NT2/D1 (cell line): ENCODE results near the gene CHD5.
"Not testable (repeated sequence)": the region's sequence is repeated elsewhere in the genome, so short reads cannot be mapped to it uniquely, and the experiment has no call there.

Experiments
- SUZ12 ChIP-seq: IDR thresholded peaks from 2 replicates; pipeline ENCODE4 v1.6.1; 2011; ENCODE audit not compliant: insufficient read length, insufficient read depth; ENCODE audit errors: extremely low read depth
- YY1 ChIP-seq: IDR thresholded peaks from 2 replicates; pipeline ENCODE4 v1.6.1; 2011; ENCODE audit not compliant: insufficient read length, insufficient read depth

DNA sequence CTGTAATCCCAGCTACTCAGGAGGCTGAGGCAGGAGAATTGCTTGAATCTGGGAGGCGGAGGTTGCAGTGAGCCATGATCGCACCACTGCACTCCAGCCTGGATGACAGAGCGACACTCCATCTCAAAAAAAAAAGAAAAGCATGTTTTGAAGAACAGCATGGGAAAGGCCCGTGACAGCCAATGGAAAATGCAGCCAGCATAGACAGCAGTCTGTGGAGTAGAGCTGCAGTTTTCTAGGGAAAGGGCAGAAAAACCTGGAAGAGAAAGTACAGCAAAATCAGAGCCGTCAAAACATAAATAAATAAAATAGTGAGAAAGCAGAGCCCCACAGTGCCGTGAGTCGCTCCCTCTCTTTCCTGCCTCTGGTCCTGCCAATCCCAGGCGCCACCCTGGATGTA is 103.1 kb downstream of the CHD5 start:
- not testable (repeated sequence) for TF ChIP-seq YY1, SUZ12
